H1 (cell line): Measurements from ENCODE around the gene SUV39H2. TPM values are rescaled to one million over a fixed set of nuclear protein-coding genes. Genes with fewer than 3 reads are reported as not detected.
"Not testable (repeated sequence)": the region's sequence is repeated elsewhere in the genome, so short reads cannot be mapped to it uniquely, and the experiment has no call there.

ENCODE experiments used
- CTCF ChIA-PET: fragments of 300-600 bp; sonication (Branson Sonifier 250); formaldehyde crosslinking; loops from one replicate; lab custom pipeline; 2021; ENCODE audit not compliant: partially characterized antibody; lab: Charles Lee
- POLR2A ChIA-PET: fragments of 300-600 bp; sonication (Branson Sonifier 250); formaldehyde crosslinking; loops from one replicate; lab custom pipeline; 2021; ENCODE audit warnings: inconsistent platforms; ENCODE audit not compliant: partially characterized antibody; lab: Charles Lee
- DNase-seq, 2 experiments: peaks; one replicate each; pipeline versions ENCODE4 v3.0.0 to v3.0.0-alpha.2; 2010 to 2022; ENCODE audit warnings: low spot score in 2 of 2, low read depth in 1 of 2, mixed read lengths in 1 of 2
- FAIRE-seq: peaks from 2 replicates; lab custom pipeline; 2011; peaks lifted over from hg19 to GRCh38; lab: Jason Lieb, UNC
- H2AFZ ChIP-seq: 2 replicates; pipeline ENCODE4 v1.8.1; 2012; ENCODE audit warnings: low read length, inconsistent platforms
- H2AK5ac ChIP-seq: 2 replicates; pipeline ENCODE4 v1.6.1; 2013; ENCODE audit warnings: low read depth, low read length
- H2BK120ac ChIP-seq: replicated peaks from 2 replicates; pipeline ENCODE3; 2013; ENCODE audit warnings: low read depth, low read length, inconsistent platforms
- H2BK12ac ChIP-seq: 2 replicates; pipeline ENCODE4 v1.6.1; 2013; ENCODE audit warnings: low read depth, low read length
- H2BK15ac ChIP-seq: 2 replicates; pipeline ENCODE4 v1.6.1; 2013; ENCODE audit warnings: low read length
- H2BK20ac ChIP-seq: 2 replicates; pipeline ENCODE4 v1.6.1; 2013; ENCODE audit warnings: low read length
- H2BK5ac ChIP-seq: 2 replicates; pipeline ENCODE4 v1.6.1; 2013; ENCODE audit warnings: low read depth, low read length
- H3K14ac ChIP-seq: 2 replicates; pipeline ENCODE4 v1.6.1; 2013; ENCODE audit warnings: inconsistent platforms; ENCODE audit not compliant: insufficient read length
- H3K18ac ChIP-seq: 2 replicates; pipeline ENCODE4 v1.6.1; 2013; ENCODE audit warnings: low read length; ENCODE audit errors: extremely low read depth
- H3K23ac ChIP-seq: 2 replicates; pipeline ENCODE4 v1.6.1; 2013; ENCODE audit warnings: inconsistent platforms; ENCODE audit not compliant: insufficient read length
- H3K23me2 ChIP-seq: 2 replicates; pipeline ENCODE4 v1.6.1; 2013; ENCODE audit warnings: low read depth, low read length
- H3K27ac ChIP-seq: 2 replicates; pipeline ENCODE4 v1.6.1; 2011; ENCODE audit warnings: low read depth, low read length, inconsistent platforms
- H3K27me3 ChIP-seq, 4 experiments: replicated peaks in 1 of 4; 1 replicate in 1 of 4; 2 replicates in 3 of 4; pipeline versions ENCODE4 v1.6.1 to v1.8.1; 2011 to 2013; ENCODE audit warnings: low read length in 3 of 4, mild to moderate bottlenecking in 3 of 4, inconsistent platforms in 2 of 4, mixed read lengths in 2 of 4, moderate library complexity in 1 of 4; ENCODE audit not compliant: control insufficient read depth in 3 of 4, insufficient read depth in 3 of 4; ENCODE audit errors: extremely low read depth in 1 of 4
- H3K36me3 ChIP-seq, 4 experiments: 2 replicates each; pipeline versions ENCODE4 v1.6.1 to v1.8.1; 2011 to 2013; ENCODE audit warnings: mild to moderate bottlenecking in 4 of 4, low read length in 3 of 4, moderate library complexity in 2 of 4, control low read depth in 1 of 4, inconsistent platforms in 1 of 4; ENCODE audit not compliant: insufficient read depth in 4 of 4, control insufficient read depth in 2 of 4
- H3K4ac ChIP-seq: replicated peaks from 2 replicates; pipeline ENCODE3; 2013; ENCODE audit warnings: low read length, low read depth, mixed read lengths, inconsistent platforms; ENCODE audit not compliant: insufficient read length
- H3K4me1 ChIP-seq, 4 experiments: replicated peaks in 1 of 4; 1 replicate in 1 of 4; 2 replicates in 3 of 4; pipeline versions ENCODE4 v1.6.1 to v1.8.1; 2011 to 2013; ENCODE audit warnings: low read length in 3 of 4, inconsistent platforms in 2 of 4, mixed read lengths in 1 of 4; ENCODE audit not compliant: insufficient read depth in 4 of 4, control insufficient read depth in 3 of 4
- H3K4me2 ChIP-seq, 2 experiments: 2 replicates each; pipeline versions ENCODE4 v1.6.1 to v1.8.1; 2011 to 2013; ENCODE audit warnings: low read depth in 2 of 2, low read length in 2 of 2, control low read depth in 1 of 2, inconsistent platforms in 1 of 2, mild to moderate bottlenecking in 1 of 2; ENCODE audit not compliant: insufficient read depth in 1 of 2
- H3K4me3 ChIP-seq, 4 experiments: fragments of 200-600, 300-600 bp in 1 of 4; sonication (generic), shearing (Covaris generic), sonication (Bioruptor Twin) in 1 of 4; 2 replicates each; pipeline versions ENCODE4 v1.5.1 to v1.8.1; 2011 to 2016; ENCODE audit warnings: low read length in 4 of 4, low read depth in 3 of 4, control low read depth in 2 of 4, inconsistent platforms in 2 of 4, mild to moderate bottlenecking in 2 of 4, mixed read lengths in 1 of 4, moderate library complexity in 1 of 4; ENCODE audit not compliant: insufficient read depth in 2 of 4; ENCODE audit errors: extremely low read depth in 1 of 4
- H3K56ac ChIP-seq: replicated peaks from 2 replicates; pipeline ENCODE3; 2013; ENCODE audit warnings: low read depth, mild to moderate bottlenecking, mixed read lengths, low read length, inconsistent platforms; ENCODE audit not compliant: insufficient read length
- H3K79me1 ChIP-seq: 2 replicates; pipeline ENCODE4 v1.6.1; 2013; ENCODE audit warnings: low read depth, low read length, control low read depth
- H3K79me2 ChIP-seq, 2 experiments: 2 replicates each; pipeline versions ENCODE4 v1.6.1 to v1.8.1; 2012 to 2013; ENCODE audit warnings: low read length in 2 of 2, mild to moderate bottlenecking in 2 of 2, inconsistent platforms in 1 of 2; ENCODE audit not compliant: insufficient read depth in 2 of 2, control insufficient read depth in 1 of 2
- H3K9ac ChIP-seq, 4 experiments: replicated peaks in 1 of 4; 1 replicate in 1 of 4; 2 replicates in 3 of 4; pipeline versions ENCODE4 v1.6.1 to v1.8.1; 2011 to 2013; ENCODE audit warnings: low read depth in 3 of 4, low read length in 3 of 4, control low read depth in 2 of 4, mild to moderate bottlenecking in 2 of 4, moderate library complexity in 2 of 4, inconsistent platforms in 1 of 4; ENCODE audit errors: extremely low read depth in 1 of 4
- H3K9me3 ChIP-seq, 2 experiments: 2 replicates each; pipeline versions ENCODE4 v1.6.1 to v1.8.1; 2012 to 2013; ENCODE audit warnings: mild to moderate bottlenecking in 2 of 2, moderate library complexity in 2 of 2, control low read depth in 1 of 2, inconsistent platforms in 1 of 2, low read depth in 1 of 2, low read length in 1 of 2, mixed read lengths in 1 of 2; ENCODE audit not compliant: insufficient read depth in 2 of 2
- H4K20me1 ChIP-seq, 2 experiments: replicated peaks in 1 of 2; 2 replicates each; pipeline versions ENCODE3 to v1.8.1; 2011 to 2013; ENCODE audit warnings: inconsistent platforms in 2 of 2, low read length in 2 of 2, mild to moderate bottlenecking in 1 of 2; ENCODE audit not compliant: insufficient read depth in 2 of 2, control insufficient read depth in 1 of 2
- H4K5ac ChIP-seq: 2 replicates; pipeline ENCODE4 v1.6.1; 2013; ENCODE audit warnings: low read length, low read depth, mixed read lengths, inconsistent platforms; ENCODE audit not compliant: insufficient read length
- H4K8ac ChIP-seq: 2 replicates; pipeline ENCODE4 v1.8.0; 2013; ENCODE audit warnings: mild to moderate bottlenecking, moderate library complexity, low read length, inconsistent platforms; ENCODE audit not compliant: insufficient read depth; ENCODE audit errors: extremely low read depth
- H4K91ac ChIP-seq: replicated peaks from 2 replicates; pipeline ENCODE3; 2013; ENCODE audit warnings: low read length, mixed read lengths, inconsistent platforms; ENCODE audit not compliant: insufficient read length
- WGBS, 2 experiments: shearing (Covaris generic) in 1 of 2; methylation state at CpG; one replicate each; pipeline versions ENCODE4 v1.1.6 to v1.1.7; 2013 to 2015; ENCODE audit warnings: low lambda C conversion rate in 2 of 2, mixed read lengths in 2 of 2, inconsistent platforms in 1 of 2, low coverage in 1 of 2, missing lambda C conversion rate in 1 of 2; ENCODE audit not compliant: insufficient replicate concordance in 2 of 2, insufficient coverage in 1 of 2, insufficient read length in 1 of 2; ENCODE audit errors: extremely low coverage in 1 of 2, missing lambda C conversion rate in 1 of 2; 5-methylcytosine and 5-hydroxymethylcytosine counted together
- polyA plus RNA-seq, 7 experiments: library from polyadenylated mRNA; depleted of rRNA in 3 of 7; stranded (reverse) in 5 of 7; unstranded in 2 of 7; fragments of >200 nt in 5 of 7; fragments of 200-250 nt in 2 of 7; gene quantifications; 1 replicate in 5 of 7; 2 replicates in 1 of 7; 4 replicates in 1 of 7; pipeline versions ENCODE4 v1.2.1 to v1.2.3, GENCODE V29; 2011 to 2013; ENCODE audit warnings: missing spikeins in 2 of 7, mixed read lengths in 2 of 7
- total RNA-seq: library from RNA; stranded (reverse); fragmentation: NEBNext Ultra II Directional; extraction: Animal tissue kit (Norgen Biotek cat#: 25700); gene quantifications from 2 replicates; pipeline ENCODE4 v1.2.1, GENCODE V29; 2021

Gene SUV39H2
- total and polyA plus RNA-seq, 2 of the 8 experiments (the other 6 are each of a cell fraction or from before 2014, with no cell fraction given), result 19.4 to 62.3 TPM

GRCh38 chr10:14907591-14907990 lies 28.9 kb downstream of the SUV39H2 start:
- H3K9me3 ChIP-seq, H3K27ac ChIP-seq, H3K79me1 ChIP-seq, H3K4me1 ChIP-seq, H3K4me3 ChIP-seq, H2BK15ac ChIP-seq, H3K79me2 ChIP-seq, H3K14ac ChIP-seq, H3K4me2 ChIP-seq, H2BK12ac ChIP-seq, H2AFZ ChIP-seq, H4K20me1 ChIP-seq, H3K56ac ChIP-seq, DNase-seq, FAIRE-seq, H3K9ac ChIP-seq, H2AK5ac ChIP-seq, H3K4ac ChIP-seq, H2BK20ac ChIP-seq, H3K23me2 ChIP-seq, H3K18ac ChIP-seq, H4K8ac ChIP-seq, H3K27me3 ChIP-seq, H2BK120ac ChIP-seq, H4K91ac ChIP-seq, H4K5ac ChIP-seq, H3K23ac ChIP-seq, H2BK5ac ChIP-seq: not testable (repeated sequence)
- 94% methylated on average over 4 of the region's 4 CpGs; no CpG with 5 or more reads in 1 of the 2 experiments for WGBS, 2 experiments
- ChIA-PET CTCF (interaction anchor here (0.6 to 1.1 kb wide), 2 partner anchors 19 to 360 kb away, joined by 3 read pairs; no protein-coding TSS in a partner anchor), POLR2A (interaction anchor here (0.6 kb wide), 1 partner anchor 107 kb away, joined by 3 read pairs; no protein-coding TSS in a partner anchor)
- peaks cover 0 to 78% (median 47%) of the 10 kb centered on the region in 4 experiments; a peak in 7 of 8 replicates for H3K36me3 ChIP-seq
